H9 (cell line): ENCODE measurements around the gene PPHLN1. TPM values are rescaled to one million over a fixed set of nuclear protein-coding genes. Genes with fewer than 3 reads are reported as not detected.

ENCODE experiments used
- DNase-seq: peaks from one replicate; pipeline ENCODE4 v3.0.0-alpha.2; 2017
- H2AFZ ChIP-seq: one replicate; pipeline ENCODE4 v1.6.1; 2013; ENCODE audit warnings: mild to moderate bottlenecking, low read length, control low read depth, moderate library complexity
- H2AK5ac ChIP-seq: 2 replicates; pipeline ENCODE4 v1.6.1; 2013; ENCODE audit warnings: low read length, control low read depth, mixed read lengths; ENCODE audit not compliant: insufficient read length
- H2BK120ac ChIP-seq: one replicate; pipeline ENCODE4 v1.6.1; 2013; ENCODE audit warnings: low read depth, mild to moderate bottlenecking, low read length, control low read depth, inconsistent platforms; ENCODE audit not compliant: poor library complexity, severe bottlenecking
- H2BK12ac ChIP-seq: 2 replicates; pipeline ENCODE4 v1.6.1; 2013; ENCODE audit warnings: low read length, control low read depth, mixed read lengths, low read depth; ENCODE audit not compliant: insufficient read length
- H2BK15ac ChIP-seq: 2 replicates; pipeline ENCODE4 v1.6.1; 2013; ENCODE audit warnings: low read depth, low read length, control low read depth
- H2BK20ac ChIP-seq: one replicate; pipeline ENCODE4 v1.6.1; 2013; ENCODE audit warnings: low read depth, mild to moderate bottlenecking, low read length, control low read depth, inconsistent platforms; ENCODE audit not compliant: poor library complexity, severe bottlenecking
- H2BK5ac ChIP-seq: 2 replicates; pipeline ENCODE4 v1.6.1; 2013; ENCODE audit warnings: low read length, control low read depth, mixed read lengths; ENCODE audit not compliant: insufficient read length
- H3K14ac ChIP-seq: 2 replicates; pipeline ENCODE4 v1.6.1; 2013; ENCODE audit warnings: low read length, control low read depth; ENCODE audit not compliant: insufficient read depth
- H3K18ac ChIP-seq: 2 replicates; pipeline ENCODE4 v1.6.1; 2013; ENCODE audit warnings: low read depth, mild to moderate bottlenecking, mixed read lengths, low read length, control low read depth; ENCODE audit not compliant: insufficient read length
- H3K23ac ChIP-seq: 2 replicates; pipeline ENCODE4 v1.6.1; 2013; ENCODE audit warnings: low read length, control low read depth, mixed read lengths, low read depth; ENCODE audit not compliant: insufficient read length
- H3K23me2 ChIP-seq: 2 replicates; pipeline ENCODE4 v1.6.1; 2013; ENCODE audit warnings: low read depth, mild to moderate bottlenecking, mixed read lengths, low read length, control low read depth; ENCODE audit not compliant: insufficient read length, poor library complexity, severe bottlenecking
- H3K27ac ChIP-seq: 2 replicates; pipeline ENCODE4 v1.5.1; 2013; ENCODE audit warnings: low read length, control low read depth, mixed read lengths, low read depth; ENCODE audit not compliant: insufficient read length
- H3K27me3 ChIP-seq: 2 replicates; pipeline ENCODE4 v1.6.1; 2013; ENCODE audit warnings: low read length, control low read depth, inconsistent platforms; ENCODE audit not compliant: insufficient read depth
- H3K4ac ChIP-seq: 2 replicates; pipeline ENCODE4 v1.6.1; 2013; ENCODE audit warnings: low read depth, mild to moderate bottlenecking, control low read depth, inconsistent platforms, low read length, moderate library complexity
- H3K4me1 ChIP-seq: 2 replicates; pipeline ENCODE4 v1.6.1; 2013; ENCODE audit warnings: low read length, control low read depth, inconsistent platforms; ENCODE audit not compliant: insufficient read depth
- H3K4me2 ChIP-seq: 2 replicates; pipeline ENCODE4 v1.6.1; 2013; ENCODE audit warnings: low read length, control low read depth, mixed read lengths; ENCODE audit not compliant: insufficient read length, insufficient read depth
- H3K56ac ChIP-seq: 2 replicates; pipeline ENCODE4 v1.6.1; 2013; ENCODE audit warnings: low read depth, mild to moderate bottlenecking, mixed read lengths, low read length, control low read depth; ENCODE audit not compliant: insufficient read length
- H3K79me1 ChIP-seq: 2 replicates; pipeline ENCODE4 v1.6.1; 2013; ENCODE audit warnings: low read depth, mild to moderate bottlenecking, moderate library complexity, low read length, control low read depth, inconsistent platforms; ENCODE audit not compliant: insufficient read depth, poor library complexity, severe bottlenecking
- H3K79me2 ChIP-seq: 2 replicates; pipeline ENCODE4 v1.6.1; 2013; ENCODE audit warnings: low read length, control low read depth, inconsistent platforms; ENCODE audit not compliant: insufficient read depth
- H3K9ac ChIP-seq: 2 replicates; pipeline ENCODE4 v1.6.1; 2013; ENCODE audit warnings: low read length, control low read depth, mixed read lengths; ENCODE audit not compliant: insufficient read length; ENCODE audit errors: extremely low read depth
- H3K9me3 ChIP-seq: one replicate; pipeline ENCODE4 v1.6.1; 2013; ENCODE audit warnings: low read depth, low read length, inconsistent platforms; ENCODE audit not compliant: control insufficient read depth
- H3T11ph ChIP-seq: one replicate; pipeline ENCODE4 v1.6.1; 2013; ENCODE audit warnings: mild to moderate bottlenecking, low read length, control low read depth, inconsistent platforms
- H4K20me1 ChIP-seq: one replicate; pipeline ENCODE4 v1.6.1; 2013; ENCODE audit not compliant: control insufficient read depth, insufficient read length, insufficient read depth
- H4K5ac ChIP-seq: 2 replicates; pipeline ENCODE4 v1.6.1; 2013; ENCODE audit warnings: low read depth, mild to moderate bottlenecking, mixed read lengths, low read length, control low read depth; ENCODE audit not compliant: insufficient read length
- H4K8ac ChIP-seq: replicated peaks from 2 replicates; pipeline ENCODE4 v1.6.1; 2013; ENCODE audit warnings: low read length, control low read depth, mixed read lengths, low read depth; ENCODE audit not compliant: insufficient read length
- H4K91ac ChIP-seq: 2 replicates; pipeline ENCODE4 v1.6.1; 2013; ENCODE audit warnings: low read depth, mild to moderate bottlenecking, moderate library complexity, mixed read lengths, low read length, control low read depth; ENCODE audit not compliant: insufficient read length
- H3K27ac Mint-ChIP-seq, 3 experiments: 2 replicates in 2 of 3; 3 replicates in 1 of 3; pipeline ENCODE4 v1.8.0; 2020 to 2021; ENCODE audit warnings: mixed read lengths in 3 of 3, mild to moderate bottlenecking in 1 of 3, moderate library complexity in 1 of 3
- H3K27me3 Mint-ChIP-seq: 2 replicates; pipeline ENCODE4 v1.8.0; 2021; ENCODE audit warnings: low read depth, mild to moderate bottlenecking, moderate library complexity, mixed read lengths
- H3K36me3 Mint-ChIP-seq, 3 experiments: 2 replicates in 2 of 3; 3 replicates in 1 of 3; pipeline ENCODE4 v1.8.0; 2020 to 2021; ENCODE audit warnings: low read depth in 3 of 3, mixed read lengths in 3 of 3; ENCODE audit not compliant: insufficient read depth in 1 of 3
- H3K4me1 Mint-ChIP-seq, 2 experiments: 2 replicates each; pipeline ENCODE4 v1.8.0; 2020; ENCODE audit warnings: mixed read lengths in 2 of 2
- H3K4me3 Mint-ChIP-seq, 2 experiments: 2 replicates in 1 of 2; 3 replicates in 1 of 2; pipeline ENCODE4 v1.8.0; 2020 to 2021; ENCODE audit warnings: mild to moderate bottlenecking in 2 of 2, mixed read lengths in 2 of 2, moderate library complexity in 1 of 2
- H3K9me3 Mint-ChIP-seq, 2 experiments: 2 replicates in 1 of 2; 3 replicates in 1 of 2; pipeline ENCODE4 v1.8.0; 2020; ENCODE audit warnings: mild to moderate bottlenecking in 2 of 2, mixed read lengths in 2 of 2, moderate library complexity in 1 of 2
- CTCF ChIP-seq: fragments of 200-600 bp; sonication (generic); conservative IDR thresholded peaks from 3 replicates; pipeline ENCODE4 v1.8.0; 2021; ENCODE audit warnings: antibody characterized with exemption, mild to moderate bottlenecking
- WGBS: extraction: QIAGEN DNeasy Blood & Tissue Kit; methylation state at CpG from one replicate; pipeline ENCODE4 v1.1.7; 2013; ENCODE audit warnings: missing lambda C conversion rate, low lambda C conversion rate, mixed read lengths; ENCODE audit not compliant: insufficient read length; ENCODE audit errors: extremely low coverage; 5-methylcytosine and 5-hydroxymethylcytosine counted together
- total RNA-seq: library from RNA; stranded (reverse); gene quantifications from 2 replicates; pipeline ENCODE4 v1.2.1, GENCODE V29; 2021

Gene PPHLN1
- total RNA-seq, 1 experiment from 2014 or later = 66.2 TPM

- Histone ChIP-seq H2BK20ac (no peak overlapping the region), H3K79me2 (no peaks in the 10 kb centered on the region), H4K5ac (no peak overlapping the region), H2BK5ac (no peak overlapping the region), H3K23ac (no peak overlapping the region), H2AK5ac (no peak overlapping the region), H3K56ac (no peak overlapping the region), H3K79me1 (no peaks in the 10 kb centered on the region), H3K27ac (no peak overlapping the region), H2BK12ac (no peak overlapping the region), H3K27me3 (no peaks in the 10 kb centered on the region), H4K20me1 (no peaks in the 10 kb centered on the region), H4K91ac (no peak overlapping the region), H3K4me1 (no peaks in the 10 kb centered on the region), H3K9me3 (no peaks in the 10 kb centered on the region), H3K14ac (no peak overlapping the region), H3K4ac (no peak overlapping the region), H3K9ac (no peak overlapping the region), H3K4me2 (no peak overlapping the region), H4K8ac (no peak overlapping the region), H3T11ph (no peak overlapping the region), H2BK120ac (no peak overlapping the region), H3K18ac (no peak overlapping the region), H3K23me2 (no peaks in the 10 kb centered on the region), H2AFZ (no peak overlapping the region), H2BK15ac (no peak overlapping the region)
- H3K4me3 Mint-ChIP-seq = no peak overlapping the region
- 0 out of 4 replicates have a peak, but pooled peaks cover 0 to 5% of the 10 kb centered on the region in 2 experiments for H3K4me1 Mint-ChIP-seq
- H3K27ac Mint-ChIP-seq = peak overlapping the region in 1 of 3 experiments; percentile 70; a peak in 1 of 7 replicates
- H3K27me3 Mint-ChIP-seq = no peaks in the 10 kb centered on the region
- H3K36me3 Mint-ChIP-seq = peaks cover 2 to 12% (median 11%) of the 10 kb centered on the region in 3 experiments; a peak in 3 of 7 replicates
- DNase-seq = no peak
- WGBS = no CpG with 5 or more reads among the region's 2 CpGs
- TF ChIP-seq CTCF = no peak
- no peaks in the 10 kb centered on the region for H3K9me3 Mint-ChIP-seq
These were observed 83.5 kb downstream of the PPHLN1 start for GRCh38 chr12:42409471-42409870.
